Measurements from ENCODE around the gene BAZ2B. TPM values are rescaled to one million over a fixed set of nuclear protein-coding genes. Genes with fewer than 3 reads are reported as not detected.

The BAZ2B gene
- total RNA-seq, 1 experiment from 2014 or later, result 54.9 TPM

- Mint-ChIP-seq H3K9me3 (peaks cover 0 to 2% of the 10 kb centered on the region in 2 experiments; a peak in 1 of 5 replicates), H3K4me3 (peak overlapping the region; percentile 79 to 96), H3K4me1 (peaks cover 39 to 44% of the 10 kb centered on the region in 2 experiments), H3K36me3 (ENCODE audit: insufficient read depth in 1 of 3, low read depth in 3 of 3) (peaks cover 0 to 5% (median 0%) of the 10 kb centered on the region in 3 experiments; a peak in 2 of 7 replicates), H3K27ac (peak overlapping the region; percentile 96 to 100 (median 99)), H3K27me3 (ENCODE audit: low read depth) (no peaks in the 10 kb centered on the region)
- Histone ChIP-seq H3K4me1 (ENCODE audit: insufficient read depth, low read length) (peaks cover 6% of the 10 kb centered on the region; the same call in 1 of the 2 replicates), H3K79me1 (ENCODE audit: insufficient read depth, low read depth, low read length, poor library complexity, severe bottlenecking) (no peaks in the 10 kb centered on the region), H3K9me3 (ENCODE audit: control insufficient read depth, low read depth, low read length) (no peaks in the 10 kb centered on the region), H4K91ac (ENCODE audit: insufficient read length, low read depth, low read length) (no peak overlapping the region), H3K23ac (ENCODE audit: insufficient read length, low read depth, low read length) (no peak overlapping the region), H3K23me2 (ENCODE audit: insufficient read length, low read depth, low read length, poor library complexity, severe bottlenecking) (peaks cover 3% of the 10 kb centered on the region), H4K5ac (ENCODE audit: insufficient read length, low read depth, low read length) (no peak overlapping the region), H2BK5ac (ENCODE audit: insufficient read length, low read length) (peak overlapping the region; percentile 70), H2AK5ac (ENCODE audit: insufficient read length, low read length) (no peak overlapping the region), H2BK120ac (ENCODE audit: low read depth, low read length, poor library complexity, severe bottlenecking) (peak overlapping the region; percentile 86), H3K4ac (ENCODE audit: low read depth, low read length) (no peak overlapping the region; the same call in 1 of the 2 replicates), H2AFZ (ENCODE audit: low read length) (no peak overlapping the region), H3K27ac (ENCODE audit: insufficient read length, low read depth, low read length) (peak overlapping the region; percentile 100), H3K27me3 (ENCODE audit: insufficient read depth, low read length) (no peaks in the 10 kb centered on the region), H3K9ac (ENCODE audit: extremely low read depth, insufficient read length, low read length) (peak overlapping the region; percentile 95), H3T11ph (ENCODE audit: low read length) (peak overlapping the region; percentile 97), H3K79me2 (ENCODE audit: insufficient read depth, low read length) (peaks cover 17% of the 10 kb centered on the region; the same call in 1 of the 2 replicates), H3K56ac (ENCODE audit: insufficient read length, low read depth, low read length) (peak overlapping the region; percentile 35), H3K14ac (ENCODE audit: insufficient read depth, low read length) (peak overlapping the region; percentile 97; the same call in 1 of the 2 replicates), H2BK20ac (ENCODE audit: low read depth, low read length, poor library complexity, severe bottlenecking) (no peak overlapping the region), H2BK15ac (ENCODE audit: low read depth, low read length) (no peak overlapping the region), H4K8ac (replicated peaks; ENCODE audit: insufficient read length, low read depth, low read length) (no peak overlapping the region), H3K4me2 (ENCODE audit: insufficient read depth, insufficient read length, low read length) (peak overlapping the region; percentile 91), H4K20me1 (ENCODE audit: control insufficient read depth, insufficient read depth, insufficient read length) (no peaks in the 10 kb centered on the region), H2BK12ac (ENCODE audit: insufficient read length, low read depth, low read length) (no peak overlapping the region), H3K18ac (ENCODE audit: insufficient read length, low read depth, low read length) (peak overlapping the region; percentile 98)
- WGBS (ENCODE audit: extremely low coverage, insufficient read length, low lambda C conversion rate), result no CpG with 5 or more reads among the region's 16 CpGs
- DNase-seq, result no peak
- TF ChIP-seq CTCF (conservative IDR thresholded peaks at IDR 0.05), result no peak
Measured at GRCh38 chr2:159614534-159615366, 1.6 kb downstream of the BAZ2B start.

Data from H9 (cell line).